GM12878 (cell line): Measurements from ENCODE around the gene TECTA.

Experiments used
- ATF2 ChIP-seq: IDR thresholded peaks from 2 replicates; pipeline ENCODE4 v1.6.1; 2012; ENCODE audit warnings: low read length, inconsistent platforms
- CEBPB ChIP-seq, 2 experiments: fragments of 150-350 bp in 1 of 2; IDR thresholded peaks; 2 replicates each; pipeline ENCODE4 v1.6.1; 2012 to 2014; ENCODE audit warnings: low read depth in 2 of 2, low read length in 2 of 2, borderline replicate concordance in 1 of 2, inconsistent platforms in 1 of 2
- CTCF ChIP-seq, 3 experiments: IDR thresholded peaks in 2 of 3; conservative IDR thresholded peaks in 1 of 3; 2 replicates each; pipeline ENCODE4 v1.5.1; 2011; ENCODE audit warnings: low read depth in 3 of 3, low read length in 3 of 3, mild to moderate bottlenecking in 3 of 3, control low read depth in 2 of 3, moderate library complexity in 2 of 3, inconsistent platforms in 1 of 3, mixed read lengths in 1 of 3; ENCODE audit not compliant: control insufficient read depth in 2 of 3, insufficient read depth in 1 of 3; ENCODE audit errors: extremely low read depth in 1 of 3
- FOS ChIP-seq: IDR thresholded peaks from 3 replicates; pipeline ENCODE4 v1.6.1; 2011; ENCODE audit warnings: borderline replicate concordance; ENCODE audit not compliant: insufficient read length; ENCODE audit errors: extremely low read depth
- HDAC2 ChIP-seq: fragments of 200-600 bp; sonication (generic); IDR thresholded peaks from 2 replicates; pipeline ENCODE4 v1.6.1; 2017
- JUND ChIP-seq: IDR thresholded peaks from 2 replicates; pipeline ENCODE4 v1.6.1; 2012; ENCODE audit warnings: low read depth, mild to moderate bottlenecking, low read length, improper control_type of control experiment, moderate library complexity
- NR2F1 ChIP-seq: fragments of 450-650 bp; conservative IDR thresholded peaks from 2 replicates; pipeline ENCODE4 v1.6.1; 2017; ENCODE audit warnings: mild to moderate bottlenecking
- PKNOX1 ChIP-seq: fragments of 450-650 bp; IDR thresholded peaks from 2 replicates; pipeline ENCODE4 v1.6.1; 2016; ENCODE audit warnings: mild to moderate bottlenecking
- POLR2A ChIP-seq: IDR thresholded peaks from 2 replicates; pipeline ENCODE4 v1.6.1; 2011; ENCODE audit warnings: low read depth, mild to moderate bottlenecking, low read length
- RAD21 ChIP-seq: IDR thresholded peaks from 2 replicates; pipeline ENCODE4 v1.6.1; 2011; ENCODE audit warnings: mild to moderate bottlenecking, low read depth, low read length, moderate library complexity; ENCODE audit not compliant: insufficient read depth
- REST ChIP-seq: IDR thresholded peaks from 2 replicates; pipeline ENCODE4 v1.6.1; 2012; ENCODE audit warnings: mild to moderate bottlenecking, low read depth, low read length
- ZBTB33 ChIP-seq: fragments of 450-650 bp; IDR thresholded peaks from 2 replicates; pipeline ENCODE4 v1.6.1; 2017; ENCODE audit warnings: mild to moderate bottlenecking
- ZNF384 ChIP-seq: IDR thresholded peaks from 2 replicates; pipeline ENCODE4 v1.6.1; 2012; ENCODE audit warnings: low read depth, mild to moderate bottlenecking, low read length, improper control_type of control experiment, borderline replicate concordance

GRCh38 chr11:121214861-121215260, 113.8 kb downstream of the TECTA start:
- no peak for TF ChIP-seq CTCF (IDR thresholded peaks at IDR 0.05 in 2 of 3, conservative IDR thresholded peaks at IDR 0.05 in 1 of 3; ENCODE audit: control insufficient read depth in 2 of 3, extremely low read depth in 1 of 3, insufficient read depth in 1 of 3, low read depth in 3 of 3, low read length in 3 of 3)
- TF ChIP-seq ZBTB33 = no peak
- no peak for TF ChIP-seq POLR2A
- TF ChIP-seq FOS = no peak
- no peak for TF ChIP-seq RAD21
- no peak for TF ChIP-seq ZNF384
- no peak for TF ChIP-seq JUND
- TF ChIP-seq PKNOX1 = no peak
- TF ChIP-seq ATF2 = no peak
- TF ChIP-seq HDAC2 = no peak
- no peak for TF ChIP-seq REST
- TF ChIP-seq NR2F1 = no peak
- TF ChIP-seq CEBPB (IDR thresholded peaks at IDR 0.05; ENCODE audit: borderline replicate concordance in 1 of 2, low read depth in 2 of 2, low read length in 2 of 2) = no peak
